Fibroblast of pulmonary artery (primary cell): ENCODE data around the gene GRAMD2A.
A peak's percentile ranks its signal among the peaks of the same experiment; 100 is the strongest.

ENCODE experiments used
- DNase-seq: peaks from one replicate; pipeline ENCODE4 v3.0.0-alpha.2; 2010; ENCODE audit warnings: low read depth
- H3K4me3 ChIP-seq: replicated peaks from 2 replicates; pipeline ENCODE4 v1.5.1; 2011; ENCODE audit warnings: low read depth, mild to moderate bottlenecking, control low read depth, low read length, moderate library complexity
- CTCF ChIP-seq: IDR thresholded peaks from 2 replicates; pipeline ENCODE4 v1.5.1; 2011; ENCODE audit warnings: mild to moderate bottlenecking, control low read depth, low read length, inconsistent platforms; ENCODE audit errors: missing control alignments

Gene GRAMD2A

DNA sequence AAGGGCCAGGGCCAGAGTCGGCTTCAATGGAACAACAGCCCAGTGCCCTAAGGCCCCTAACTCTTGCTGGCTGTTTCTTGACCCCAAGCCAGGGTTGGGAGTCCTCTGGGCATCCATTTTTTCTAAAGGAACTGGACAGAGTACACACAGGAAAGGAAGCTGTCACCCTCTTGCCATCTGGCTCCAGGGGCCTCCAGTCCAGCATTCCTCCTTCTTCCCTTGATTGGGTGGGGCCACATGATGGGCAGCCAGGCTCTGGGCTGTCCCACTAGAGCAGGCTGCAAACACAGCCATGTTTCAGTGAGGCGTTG, 1.6 kb upstream of the GRAMD2A start:
- DNase-seq: no peak
- TF ChIP-seq CTCF: no peak
- no peak overlapping the region for H3K4me3 ChIP-seq

GRCh38 chr15:72198356-72199204, 993 bp upstream of the GRAMD2A start:
- TF ChIP-seq CTCF: no peak
- H3K4me3 ChIP-seq: no peak overlapping the region
- DNase-seq: no peak

GRCh38 chr15:72197041-72197459, 537 bp downstream of the GRAMD2A start:
- TF ChIP-seq CTCF: no peak
- no peak for DNase-seq
- peak overlapping the region; percentile 35 for H3K4me3 ChIP-seq

DNA sequence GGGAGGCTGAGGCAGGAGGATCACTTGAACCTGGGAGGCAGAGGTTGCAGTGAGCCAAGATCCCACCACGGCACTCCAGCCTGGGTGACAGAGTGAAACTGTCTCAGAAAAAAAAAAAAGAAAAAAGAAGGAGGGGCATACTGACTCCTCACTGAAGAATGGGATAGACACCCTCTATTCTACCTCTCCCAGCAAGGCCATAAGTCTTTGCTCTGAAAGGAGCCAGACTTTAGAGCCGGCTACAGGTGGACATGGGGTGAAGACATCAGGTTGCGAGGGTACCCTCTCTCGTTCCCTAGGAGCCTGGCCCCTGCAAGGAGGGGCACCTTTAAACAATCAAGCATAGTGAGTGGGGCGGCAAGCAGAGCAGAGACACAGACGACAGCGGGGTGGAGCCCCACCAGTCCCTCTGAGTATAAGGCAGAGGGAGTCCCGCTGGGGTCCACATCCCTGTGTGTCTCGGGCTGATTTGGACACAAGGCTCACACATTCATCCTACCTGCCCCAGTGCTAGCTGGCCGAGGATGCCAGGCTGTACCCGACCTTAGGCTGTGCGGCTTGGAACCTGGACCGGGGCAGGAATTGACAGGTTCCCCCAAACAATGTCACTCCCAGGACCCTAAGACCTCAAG, 1.1 kb downstream of the GRAMD2A start:
- no peak for DNase-seq
- TF ChIP-seq CTCF: no peak
- no peak overlapping the region for H3K4me3 ChIP-seq

DNA sequence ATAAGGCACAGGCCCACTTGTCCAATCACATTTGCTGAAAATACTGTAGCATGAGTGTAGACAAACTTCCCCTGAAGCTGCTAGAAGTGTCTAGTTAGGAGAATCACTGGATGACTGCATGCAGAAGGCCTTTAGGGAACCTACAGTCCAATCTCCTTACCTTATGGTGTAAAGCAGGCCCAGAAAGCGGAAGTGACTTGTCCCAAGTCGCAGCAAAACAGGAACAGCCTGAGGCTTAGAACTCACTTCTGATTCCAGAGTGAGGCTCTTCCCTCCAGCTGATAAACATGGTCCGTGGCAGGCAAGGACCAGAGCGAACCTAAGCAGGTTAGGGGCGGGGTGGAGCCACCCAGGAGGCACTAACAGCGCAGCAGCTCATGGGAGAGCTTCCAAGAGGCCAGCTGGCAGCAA, 2.5 kb downstream of the GRAMD2A start:
- TF ChIP-seq CTCF: no peak
- no peak for DNase-seq
- no peak overlapping the region for H3K4me3 ChIP-seq

GRCh38 chr15:72193836-72194396, 3.7 kb downstream of the GRAMD2A start:
- DNase-seq: no peak
- no peak overlapping the region for H3K4me3 ChIP-seq
- TF ChIP-seq CTCF: no peak
